A549 treated with AZD2906 at 1 μM for 4 hours (cell line): ENCODE measurements around the gene TMEM200B. TPM values are rescaled to one million over a fixed set of nuclear protein-coding genes. Genes with fewer than 3 reads are reported as not detected.

Experiments
- total RNA-seq: library from RNA; stranded (reverse); fragments of 200-300 nt; extraction: Qiagen RNA extraction; gene quantifications from 5 replicates; pipeline ENCODE4 v1.2.3, GENCODE V29; 2022

The TMEM200B gene
- total RNA-seq = 0.07 to 0.20 TPM (median 0.10 TPM) in 5 replicates

DNA sequence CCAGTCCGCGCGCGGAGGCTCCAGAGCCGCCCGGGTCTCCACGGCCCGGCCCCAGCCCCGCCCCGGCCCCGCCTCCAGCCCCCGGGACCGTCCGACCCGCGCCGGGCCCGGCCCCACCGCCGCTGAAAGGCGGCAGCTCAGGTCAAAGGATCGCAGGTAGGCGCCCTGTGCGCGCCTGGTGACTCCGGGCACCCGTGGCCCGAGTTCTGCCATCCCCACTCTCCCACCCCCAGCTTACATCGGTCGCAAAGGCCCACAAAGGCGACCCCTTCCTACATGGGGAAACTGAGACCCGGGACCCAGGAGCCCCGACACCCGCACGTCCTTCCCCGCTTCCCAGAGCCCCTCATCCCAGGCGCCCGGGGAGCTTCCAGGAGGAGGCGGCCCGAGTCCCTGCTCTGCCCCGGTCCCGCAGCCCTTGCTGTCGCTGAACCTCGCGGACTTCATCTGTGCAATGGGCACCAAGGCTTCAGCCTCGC is at the start of gene TMEM200B:
Gene TMEM200B (minus strand): TSS at position 17 of the 479 bp plus-strand sequence. CDS start 2,075 bp downstream, outside the sequence.

Other genes with a start within 250 kb of the TMEM200B start
- gene EPB41, start 209.3 kb downstream of the TMEM200B start, total RNA-seq = 3.4 to 6.7 TPM (median 4.1 TPM) in 5 replicates
- gene SRSF4, start 58.0 kb upstream of the TMEM200B start, total RNA-seq = 42.3 to 46.5 TPM (median 44.4 TPM) in 5 replicates
- gene MECR, start 107.0 kb upstream of the TMEM200B start, total RNA-seq = 19.2 to 23.2 TPM (median 21.3 TPM) in 5 replicates
- gene PTPRU, start 112.6 kb upstream of the TMEM200B start, total RNA-seq = 7.9 to 10.6 TPM (median 8.3 TPM) in 5 replicates